ENCODE data around the gene TRAPPC3L.

Gene TRAPPC3L

DNA sequence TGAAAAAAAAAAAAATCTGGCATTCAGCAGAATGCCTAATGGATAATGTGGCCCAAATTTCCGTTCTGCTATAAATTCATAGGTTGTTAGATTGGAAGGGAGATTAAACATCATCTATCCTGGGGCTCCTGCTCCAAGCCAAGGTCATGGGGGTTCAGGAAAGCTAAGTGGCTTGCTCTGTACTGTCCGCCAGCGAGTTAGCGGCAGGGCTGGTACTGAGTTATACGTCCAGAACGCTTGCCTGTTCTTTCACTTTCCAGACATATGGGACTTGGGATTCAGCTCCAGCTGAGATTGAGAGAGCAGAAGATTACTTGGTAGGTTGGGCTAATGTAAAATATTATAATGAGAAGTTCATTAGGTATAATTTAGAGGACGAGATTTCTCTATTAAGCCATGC is 26.7 kb upstream of the TRAPPC3L start:
- peak overlapping the region; percentile 84 for H3K9ac ChIP-seq (ENCODE audit: low read length)
- peak overlapping the region; percentile 71 for H3K27ac ChIP-seq (ENCODE audit: low read length)
- H3K4me3 ChIP-seq (ENCODE audit: low read length), result peak overlapping the region; percentile 90
- H3K9me3 ChIP-seq (ENCODE audit: insufficient read depth, low read length), result no peaks in the 10 kb centered on the region
- H4K20me1 ChIP-seq (ENCODE audit: insufficient read depth, low read length), result no peaks in the 10 kb centered on the region
- H3K27me3 ChIP-seq (ENCODE audit: low read depth, low read length), result no peaks in the 10 kb centered on the region
- H3K4me1 ChIP-seq (ENCODE audit: low read length), result peaks cover 25% of the 10 kb centered on the region
- H3K36me3 ChIP-seq (replicated peaks; ENCODE audit: low read depth, low read length), result peaks cover 9% of the 10 kb centered on the region
- no peak for TF ChIP-seq EZH2phosphoT487 (IDR thresholded peaks at IDR 0.05; ENCODE audit: low read depth)
- TF ChIP-seq, protein P1, sequence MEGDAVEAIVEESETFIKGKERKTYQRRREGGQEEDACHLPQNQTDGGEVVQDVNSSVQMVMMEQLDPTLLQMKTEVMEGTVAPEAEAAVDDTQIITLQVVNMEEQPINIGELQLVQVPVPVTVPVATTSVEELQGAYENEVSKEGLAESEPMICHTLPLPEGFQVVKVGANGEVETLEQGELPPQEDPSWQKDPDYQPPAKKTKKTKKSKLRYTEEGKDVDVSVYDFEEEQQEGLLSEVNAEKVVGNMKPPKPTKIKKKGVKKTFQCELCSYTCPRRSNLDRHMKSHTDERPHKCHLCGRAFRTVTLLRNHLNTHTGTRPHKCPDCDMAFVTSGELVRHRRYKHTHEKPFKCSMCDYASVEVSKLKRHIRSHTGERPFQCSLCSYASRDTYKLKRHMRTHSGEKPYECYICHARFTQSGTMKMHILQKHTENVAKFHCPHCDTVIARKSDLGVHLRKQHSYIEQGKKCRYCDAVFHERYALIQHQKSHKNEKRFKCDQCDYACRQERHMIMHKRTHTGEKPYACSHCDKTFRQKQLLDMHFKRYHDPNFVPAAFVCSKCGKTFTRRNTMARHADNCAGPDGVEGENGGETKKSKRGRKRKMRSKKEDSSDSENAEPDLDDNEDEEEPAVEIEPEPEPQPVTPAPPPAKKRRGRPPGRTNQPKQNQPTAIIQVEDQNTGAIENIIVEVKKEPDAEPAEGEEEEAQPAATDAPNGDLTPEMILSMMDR (IDR thresholded peaks at IDR 0.05; ENCODE audit: low read depth, low read length), result no peak
- H2AFZ ChIP-seq (ENCODE audit: low read depth, low read length), result no peak overlapping the region
- H3K4me2 ChIP-seq (ENCODE audit: low read length), result peak overlapping the region; percentile 89
- peaks cover 65% of the 10 kb centered on the region for H3K79me2 ChIP-seq (ENCODE audit: low read length)

DNA sequence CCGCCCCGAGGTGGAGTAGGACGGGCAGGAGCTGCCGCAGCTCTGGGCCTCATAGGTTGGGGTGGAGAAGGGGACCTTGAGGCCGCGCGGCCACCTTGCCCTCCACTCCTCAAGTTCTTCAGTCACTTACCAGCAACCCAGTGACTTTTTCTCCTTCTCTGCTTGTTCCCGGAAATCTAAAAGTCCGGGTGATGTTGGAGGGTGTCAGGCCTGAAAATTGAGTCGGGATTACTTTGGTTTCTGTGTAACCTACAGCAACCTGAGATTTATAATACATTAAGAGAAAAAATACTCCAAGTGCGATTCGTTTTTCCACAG is 26.2 kb upstream of the TRAPPC3L start:
- TF ChIP-seq, protein P1 (IDR thresholded peaks at IDR 0.05; ENCODE audit: low read depth, low read length), result no peak
- no peak for TF ChIP-seq EZH2phosphoT487 (IDR thresholded peaks at IDR 0.05; ENCODE audit: low read depth)
- no peaks in the 10 kb centered on the region for H4K20me1 ChIP-seq (ENCODE audit: insufficient read depth, low read length)
- H3K9me3 ChIP-seq (ENCODE audit: insufficient read depth, low read length), result no peaks in the 10 kb centered on the region
- peak overlapping the region; percentile 90 for H3K4me3 ChIP-seq (ENCODE audit: low read length)
- peaks cover 6% of the 10 kb centered on the region for H3K36me3 ChIP-seq (replicated peaks; ENCODE audit: low read depth, low read length)
- peak overlapping the region; percentile 84 for H3K9ac ChIP-seq (ENCODE audit: low read length)
- peaks cover 25% of the 10 kb centered on the region for H3K4me1 ChIP-seq (ENCODE audit: low read length)
- peaks cover 60% of the 10 kb centered on the region for H3K79me2 ChIP-seq (ENCODE audit: low read length)
- H3K27me3 ChIP-seq (ENCODE audit: low read depth, low read length), result no peaks in the 10 kb centered on the region
- H3K27ac ChIP-seq (ENCODE audit: low read length), result peak overlapping the region; percentile 71
- H2AFZ ChIP-seq (ENCODE audit: low read depth, low read length), result 0 out of 2 replicates have a peak overlapping the region, but pooled peaks have one; percentile 14
- peak overlapping the region; percentile 89 for H3K4me2 ChIP-seq (ENCODE audit: low read length)

DNA sequence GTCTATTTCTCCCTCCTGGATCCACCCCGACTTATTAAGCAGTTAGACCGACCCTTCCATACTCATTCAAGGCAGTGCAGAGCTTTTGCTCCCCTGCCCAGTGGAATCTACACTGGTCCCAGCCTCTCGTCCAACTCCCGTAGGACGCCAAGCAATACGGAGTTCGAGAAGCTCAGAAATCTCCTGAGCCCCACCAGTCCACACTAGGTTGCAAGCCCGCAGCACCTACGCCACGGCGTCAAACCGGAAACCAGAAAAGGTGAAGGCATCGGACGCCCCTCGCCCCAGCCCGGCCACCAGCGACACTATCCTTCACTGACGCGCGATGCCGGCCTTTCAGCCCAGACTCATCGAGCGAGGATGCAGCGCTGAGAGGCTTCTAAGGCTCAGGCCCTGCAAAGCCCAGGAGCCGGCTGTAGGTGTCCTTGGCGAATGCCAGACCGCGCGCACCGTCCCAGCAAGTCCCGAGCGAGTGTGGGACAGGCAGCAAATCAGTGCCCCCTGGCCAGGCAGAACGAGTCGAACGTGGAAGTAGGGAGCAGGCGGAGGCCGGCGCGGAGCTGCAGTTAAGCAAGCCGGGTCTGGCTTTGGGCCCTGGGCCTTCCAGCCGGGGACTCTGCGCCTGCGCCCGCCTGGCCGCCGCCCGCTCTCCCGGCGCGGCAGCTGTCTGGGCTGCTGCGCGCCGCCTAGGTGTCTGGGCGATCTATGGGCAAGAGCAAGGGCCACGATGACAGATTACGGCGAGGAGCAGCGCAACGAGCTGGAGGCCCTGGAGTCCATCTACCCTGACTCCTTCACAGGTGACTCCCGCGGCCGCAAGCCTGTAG is 25.6 kb upstream of the TRAPPC3L start, which contains the start of gene RWDD1:
Gene RWDD1 (plus strand): TSS at position 649 of the 827 bp plus-strand sequence. CDS start 79 bp downstream, at position 728.
- peak within 1 kb of the TSS; percentile 89 for H2AFZ ChIP-seq (ENCODE audit: low read depth, low read length)
- peaks cover 54% of the 10 kb centered on the region for H3K79me2 ChIP-seq (ENCODE audit: low read length)
- peaks cover 3% of the 10 kb centered on the region for H3K36me3 ChIP-seq (replicated peaks; ENCODE audit: low read depth, low read length)
- TF ChIP-seq EZH2phosphoT487 (IDR thresholded peaks at IDR 0.05; ENCODE audit: low read depth), result no peak
- TF ChIP-seq, protein P1 (IDR thresholded peaks at IDR 0.05; ENCODE audit: low read depth, low read length), result no peak
- peak within 1 kb of the TSS; percentile 84 for H3K9ac ChIP-seq (ENCODE audit: low read length)
- no peaks in the 10 kb centered on the region for H3K9me3 ChIP-seq (ENCODE audit: insufficient read depth, low read length)
- H3K27ac ChIP-seq (ENCODE audit: low read length), result peak within 1 kb of the TSS; percentile 71
- H3K4me3 ChIP-seq (ENCODE audit: low read length), result peak within 1 kb of the TSS; percentile 90
- no peaks in the 10 kb centered on the region for H3K27me3 ChIP-seq (ENCODE audit: low read depth, low read length)
- no peaks in the 10 kb centered on the region for H4K20me1 ChIP-seq (ENCODE audit: insufficient read depth, low read length)
- H3K4me1 ChIP-seq (ENCODE audit: low read length), result peaks cover 25% of the 10 kb centered on the region
- H3K4me2 ChIP-seq (ENCODE audit: low read length), result peak within 1 kb of the TSS; percentile 89

DNA sequence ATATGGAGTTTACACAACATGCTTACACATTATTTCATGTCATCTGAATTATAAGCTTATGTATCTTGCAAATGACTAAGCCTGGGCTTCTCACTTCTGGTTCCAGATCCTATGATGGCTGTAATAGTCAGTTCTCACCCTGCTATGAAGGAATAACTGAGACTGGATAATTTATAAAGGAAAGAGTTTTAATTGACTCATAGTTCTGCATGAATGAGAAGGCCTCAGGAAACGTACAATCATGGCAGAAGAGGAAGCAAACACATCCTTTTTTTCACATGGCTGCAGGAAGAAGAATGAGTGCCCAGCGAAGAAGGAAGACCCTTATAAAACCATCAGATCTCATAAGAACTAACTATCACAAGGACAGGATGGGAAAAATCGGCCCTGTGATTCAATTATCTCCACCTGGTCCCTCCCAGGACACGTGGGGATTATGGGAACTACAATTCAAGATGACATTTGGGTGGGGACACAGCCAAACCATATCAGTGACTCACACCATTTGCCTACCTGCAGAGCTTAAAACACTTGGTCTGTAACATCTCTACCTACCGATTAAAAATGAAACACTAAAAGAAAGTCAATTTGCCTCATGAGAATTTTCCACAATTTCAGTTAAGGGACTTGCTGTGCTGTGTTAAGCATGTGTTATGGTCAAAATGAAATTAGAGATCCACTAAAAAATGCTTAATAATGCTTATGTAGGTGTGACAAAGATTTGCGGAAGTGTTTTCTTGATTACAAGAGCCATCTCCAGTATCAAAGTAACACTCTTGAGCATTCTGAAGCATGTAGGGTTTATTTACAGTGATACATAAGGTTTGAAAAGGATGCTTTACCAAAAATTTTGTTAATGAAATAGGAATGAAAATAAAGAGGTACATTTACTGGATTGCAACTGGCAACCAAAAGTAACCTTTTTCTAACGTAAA is 23.6 kb upstream of the TRAPPC3L start:
- Histone ChIP-seq H2AFZ (ENCODE audit: low read depth, low read length) (no peak overlapping the region), H3K27ac (ENCODE audit: low read length) (no peak overlapping the region), H3K27me3 (ENCODE audit: low read depth, low read length) (no peaks in the 10 kb centered on the region), H3K9ac (ENCODE audit: low read length) (no peak overlapping the region), H3K4me2 (ENCODE audit: low read length) (peak overlapping the region; percentile 27), H4K20me1 (ENCODE audit: insufficient read depth, low read length) (no peaks in the 10 kb centered on the region), H3K4me1 (ENCODE audit: low read length) (peaks cover 22% of the 10 kb centered on the region), H3K4me3 (ENCODE audit: low read length) (no peak overlapping the region), H3K79me2 (ENCODE audit: low read length) (peaks cover 38% of the 10 kb centered on the region), H3K9me3 (ENCODE audit: insufficient read depth, low read length) (no peaks in the 10 kb centered on the region), H3K36me3 (replicated peaks; ENCODE audit: low read depth, low read length) (no peaks in the 10 kb centered on the region)
- TF ChIP-seq, protein P1 (IDR thresholded peaks at IDR 0.05; ENCODE audit: low read depth, low read length), result no peak
- no peak for TF ChIP-seq EZH2phosphoT487 (IDR thresholded peaks at IDR 0.05; ENCODE audit: low read depth)
